GM12864 (cell line): ENCODE data around the gene FSTL4.

Source experiments
- DNase-seq: peaks from one replicate; pipeline ENCODE4 v3.0.0-alpha.2; 2011; ENCODE audit warnings: low read depth
- H3K4me3 ChIP-seq: 2 replicates; pipeline ENCODE4 v1.5.1; 2011; ENCODE audit warnings: mild to moderate bottlenecking, low read depth, low read length, control low read depth
- CTCF ChIP-seq: IDR thresholded peaks from 2 replicates; pipeline ENCODE4 v1.5.1; 2011; ENCODE audit warnings: low read depth, mild to moderate bottlenecking, moderate library complexity, low read length, control low read depth, inconsistent platforms; ENCODE audit errors: missing control alignments

Gene FSTL4

GRCh38 chr5:133240425-133241091 lies 371.8 kb downstream of the FSTL4 start:
- TF ChIP-seq CTCF, result no peak
- no peak overlapping the region for H3K4me3 ChIP-seq
- DNase-seq, result peak; percentile 68

GRCh38 chr5:133238426-133239205 lies 373.7 kb downstream of the FSTL4 start:
- H3K4me3 ChIP-seq, result no peak overlapping the region
- TF ChIP-seq CTCF, result no peak
- no peak for DNase-seq

- TF ChIP-seq CTCF, result no peak
- no peak for DNase-seq
- no peak overlapping the region for H3K4me3 ChIP-seq
Observed at GRCh38 chr5:133236976-133237375, 375.4 kb downstream of the FSTL4 start.

- DNase-seq, result no peak
- no peak overlapping the region for H3K4me3 ChIP-seq
- TF ChIP-seq CTCF, result no peak
Observed at GRCh38 chr5:133236541-133236951, 375.8 kb downstream of the FSTL4 start.

- TF ChIP-seq CTCF, result no peak
- DNase-seq, result no peak
- H3K4me3 ChIP-seq, result no peak overlapping the region
Observed at GRCh38 chr5:133235696-133236426, 376.5 kb downstream of the FSTL4 start.

GRCh38 chr5:133234911-133235310 lies 377.4 kb downstream of the FSTL4 start:
- H3K4me3 ChIP-seq, result no peak overlapping the region
- no peak for TF ChIP-seq CTCF
- DNase-seq, result no peak
